WTC11 (cell line): ENCODE data around the gene PAIP2B. TPM values are rescaled to one million over a fixed set of nuclear protein-coding genes. Genes with fewer than 3 reads are reported as not detected.

ENCODE experiments used
- ATAC-seq: fragments of 200-7000 bp; cut with Tn5 transposase; 2 replicates; pipeline ENCODE4 v1.10.0; 2021; ENCODE audit warnings: mild to moderate bottlenecking, moderate library complexity
- CTCF ChIA-PET: fragments of 300-600 bp; sonication (Branson Sonifier 250); formaldehyde crosslinking; loops from one replicate; lab custom pipeline; 2021; ENCODE audit warnings: antibody characterized with exemption; lab: Charles Lee
- POLR2A ChIA-PET: fragments of 350-600 bp; sonication (Branson Sonifier 250); formaldehyde crosslinking; loops from one replicate; lab custom pipeline; 2021; ENCODE audit warnings: antibody characterized with exemption; lab: Charles Lee
- DNase-seq: peaks from one replicate; pipeline ENCODE4 v3.0.0; 2021; ENCODE audit warnings: low spot score
- H3K27ac Mint-ChIP-seq: 2 replicates; pipeline ENCODE4 v1.8.0; 2021; ENCODE audit warnings: mixed read lengths
- H3K27me3 Mint-ChIP-seq: 2 replicates; pipeline ENCODE4 v1.8.0; 2021; ENCODE audit warnings: low read depth, mild to moderate bottlenecking, moderate library complexity, mixed read lengths
- H3K36me3 Mint-ChIP-seq: 2 replicates; pipeline ENCODE4 v1.8.0; 2021; ENCODE audit warnings: mixed read lengths
- H3K4me1 Mint-ChIP-seq: 2 replicates; pipeline ENCODE4 v1.8.0; 2022; ENCODE audit warnings: mixed read lengths
- H3K4me3 Mint-ChIP-seq: 2 replicates; pipeline ENCODE4 v1.8.0; 2021; ENCODE audit warnings: mild to moderate bottlenecking, moderate library complexity, mixed read lengths
- H3K9me3 Mint-ChIP-seq: 2 replicates; pipeline ENCODE4 v1.8.0; 2021; ENCODE audit warnings: mixed read lengths
- ARID4B ChIP-seq: sonication (generic); formaldehyde crosslinking; IDR thresholded peaks from 2 replicates; pipeline ENCODE4 v1.8.0; 2023; ENCODE audit warnings: missing genetic modification reagents, mild to moderate bottlenecking, borderline replicate concordance
- ATF6 ChIP-seq: sonication (generic); formaldehyde crosslinking; IDR thresholded peaks from 2 replicates; pipeline ENCODE4 v1.8.1; 2023; ENCODE audit warnings: mild to moderate bottlenecking, missing genetic modification reagents
- CBFB ChIP-seq: sonication (generic); formaldehyde crosslinking; IDR thresholded peaks from 2 replicates; pipeline ENCODE4 v1.8.1; 2022; ENCODE audit warnings: mild to moderate bottlenecking, low read depth, missing genetic modification reagents
- CREB1 ChIP-seq: sonication (generic); formaldehyde crosslinking; IDR thresholded peaks from 2 replicates; pipeline ENCODE4 v1.8.0; 2023; ENCODE audit warnings: mild to moderate bottlenecking, missing genetic modification reagents
- E2F4 ChIP-seq: sonication (generic); formaldehyde crosslinking; IDR thresholded peaks from 2 replicates; pipeline ENCODE4 v1.8.1; 2022; ENCODE audit warnings: low read depth, mild to moderate bottlenecking, moderate library complexity, missing genetic modification reagents, borderline replicate concordance
- ELF4 ChIP-seq: sonication (generic); formaldehyde crosslinking; IDR thresholded peaks from 2 replicates; pipeline ENCODE4 v1.8.1; 2022; ENCODE audit warnings: low read depth, mild to moderate bottlenecking, moderate library complexity, missing genetic modification reagents
- EMX1 ChIP-seq: fragments of 250-450 bp; sonication (Bioruptor Pico); IDR thresholded peaks from 2 replicates; pipeline ENCODE4 v1.8.0; 2021; ENCODE audit warnings: mild to moderate bottlenecking
- IRF1 ChIP-seq: sonication (generic); formaldehyde crosslinking; IDR thresholded peaks from 2 replicates; pipeline ENCODE4 v1.8.0; 2023; ENCODE audit warnings: missing genetic modification reagents
- KAT7 ChIP-seq: sonication (generic); formaldehyde crosslinking; IDR thresholded peaks from 2 replicates; pipeline ENCODE4 v1.8.1; 2023; ENCODE audit warnings: missing genetic modification reagents, mild to moderate bottlenecking, borderline replicate concordance
- MYBL2 ChIP-seq: sonication (generic); formaldehyde crosslinking; IDR thresholded peaks from 2 replicates; pipeline ENCODE4 v1.8.1; 2023; ENCODE audit warnings: mild to moderate bottlenecking, moderate library complexity, missing genetic modification reagents
- NFE2L1 ChIP-seq: sonication (generic); formaldehyde crosslinking; IDR thresholded peaks from 2 replicates; pipeline ENCODE4 v1.8.1; 2023; ENCODE audit warnings: missing genetic modification reagents
- NFYB ChIP-seq: sonication (generic); formaldehyde crosslinking; conservative IDR thresholded peaks from 2 replicates; pipeline ENCODE4 v1.8.0; 2022; ENCODE audit warnings: low read depth, missing genetic modification reagents
- NR1H2 ChIP-seq: sonication (generic); formaldehyde crosslinking; IDR thresholded peaks from 2 replicates; pipeline ENCODE4 v1.9.0; 2021; ENCODE audit warnings: mild to moderate bottlenecking, moderate library complexity, missing genetic modification reagents
- PRRX2 ChIP-seq: fragments of 250-450 bp; sonication (Bioruptor Pico); IDR thresholded peaks from 2 replicates; pipeline ENCODE4 v1.8.0; 2021; ENCODE audit warnings: mild to moderate bottlenecking
- RORB ChIP-seq: fragments of 250-450 bp; sonication (Bioruptor Pico); IDR thresholded peaks from 2 replicates; pipeline ENCODE4 v1.9.0; 2021; ENCODE audit warnings: mild to moderate bottlenecking
- SMAD3 ChIP-seq: sonication (generic); formaldehyde crosslinking; IDR thresholded peaks from 2 replicates; pipeline ENCODE4 v1.8.0; 2022; ENCODE audit warnings: missing genetic modification reagents, mild to moderate bottlenecking, borderline replicate concordance
- SOX15 ChIP-seq: fragments of 250-450 bp; sonication (Bioruptor Pico); IDR thresholded peaks from 2 replicates; pipeline ENCODE4 v1.9.0; 2021; ENCODE audit warnings: mild to moderate bottlenecking
- SP1 ChIP-seq: sonication (generic); formaldehyde crosslinking; conservative IDR thresholded peaks from 2 replicates; pipeline ENCODE4 v1.8.1; 2022; ENCODE audit warnings: missing genetic modification reagents
- TEAD1 ChIP-seq: sonication (generic); formaldehyde crosslinking; IDR thresholded peaks from 2 replicates; pipeline ENCODE4 v1.8.0; 2022; ENCODE audit warnings: mild to moderate bottlenecking, missing genetic modification reagents
- ZNF232 ChIP-seq: sonication (generic); formaldehyde crosslinking; IDR thresholded peaks from 2 replicates; pipeline ENCODE4 v1.8.0; 2022; ENCODE audit warnings: mild to moderate bottlenecking, missing genetic modification reagents
- ZNF263 ChIP-seq: sonication (generic); formaldehyde crosslinking; IDR thresholded peaks from 2 replicates; pipeline ENCODE4 v1.8.1; 2022; ENCODE audit warnings: low read depth, mild to moderate bottlenecking, moderate library complexity, missing genetic modification reagents
- ZNF317 ChIP-seq: sonication (generic); formaldehyde crosslinking; IDR thresholded peaks from 2 replicates; pipeline ENCODE4 v1.8.1; 2023; ENCODE audit warnings: low read depth, mild to moderate bottlenecking, moderate library complexity, missing genetic modification reagents, borderline replicate concordance
- ZNF671 ChIP-seq: fragments of 250-450 bp; sonication (Bioruptor Pico); IDR thresholded peaks from 2 replicates; pipeline ENCODE4 v1.8.0; 2021; ENCODE audit warnings: mild to moderate bottlenecking
- total RNA-seq: library from RNA; stranded (reverse); gene quantifications from 3 replicates; pipeline ENCODE4 v1.2.3, GENCODE V29; 2021
- TF ChIP-seq, protein P1 (sequence below): sonication (generic); formaldehyde crosslinking; IDR thresholded peaks from 2 replicates; pipeline ENCODE4 v1.8.1; 2023; ENCODE audit warnings: mild to moderate bottlenecking, missing genetic modification reagents, moderate library complexity
- TF ChIP-seq, protein P2 (sequence below): sonication (generic); formaldehyde crosslinking; IDR thresholded peaks from 2 replicates; pipeline ENCODE4 v1.8.1; 2023; ENCODE audit warnings: mild to moderate bottlenecking, missing genetic modification reagents, moderate library complexity

The PAIP2B gene
- total RNA-seq, 1 experiment from 2014 or later, result 19.3 TPM

- no peak for ATAC-seq
- CTCF ChIA-PET, result interaction anchor here (1.0 kb wide), 1 partner anchor 124 kb away, joined by 3 read pairs; the partner anchor contains the start of gene ZNF638
- no peak for TF ChIP-seq NFE2L1 (CRISPR knock-in tag)
- TF ChIP-seq ZNF317 (CRISPR knock-in tag), result no peak
- no peak for TF ChIP-seq EMX1 (CRISPR knock-in tag)
- no peak for TF ChIP-seq TEAD1 (CRISPR knock-in tag)
- no peak for TF ChIP-seq PRRX2 (CRISPR knock-in tag)
- no peak for TF ChIP-seq SP1 (CRISPR knock-in tag)
- no peak for TF ChIP-seq ZNF232 (CRISPR knock-in tag)
- TF ChIP-seq, protein P1, sequence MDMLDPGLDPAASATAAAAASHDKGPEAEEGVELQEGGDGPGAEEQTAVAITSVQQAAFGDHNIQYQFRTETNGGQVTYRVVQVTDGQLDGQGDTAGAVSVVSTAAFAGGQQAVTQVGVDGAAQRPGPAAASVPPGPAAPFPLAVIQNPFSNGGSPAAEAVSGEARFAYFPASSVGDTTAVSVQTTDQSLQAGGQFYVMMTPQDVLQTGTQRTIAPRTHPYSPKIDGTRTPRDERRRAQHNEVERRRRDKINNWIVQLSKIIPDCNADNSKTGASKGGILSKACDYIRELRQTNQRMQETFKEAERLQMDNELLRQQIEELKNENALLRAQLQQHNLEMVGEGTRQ (CRISPR knock-in tag), result no peak
- no peak for TF ChIP-seq KAT7 (CRISPR knock-in tag)
- TF ChIP-seq ZNF263 (CRISPR knock-in tag), result no peak
- no peak for TF ChIP-seq ATF6 (CRISPR knock-in tag)
- TF ChIP-seq CREB1 (CRISPR knock-in tag), result no peak
- TF ChIP-seq, all 79 proteins: peak for 0
Observed at GRCh38 chr2:71207601-71208000, 19.3 kb downstream of the PAIP2B start.

DNA sequence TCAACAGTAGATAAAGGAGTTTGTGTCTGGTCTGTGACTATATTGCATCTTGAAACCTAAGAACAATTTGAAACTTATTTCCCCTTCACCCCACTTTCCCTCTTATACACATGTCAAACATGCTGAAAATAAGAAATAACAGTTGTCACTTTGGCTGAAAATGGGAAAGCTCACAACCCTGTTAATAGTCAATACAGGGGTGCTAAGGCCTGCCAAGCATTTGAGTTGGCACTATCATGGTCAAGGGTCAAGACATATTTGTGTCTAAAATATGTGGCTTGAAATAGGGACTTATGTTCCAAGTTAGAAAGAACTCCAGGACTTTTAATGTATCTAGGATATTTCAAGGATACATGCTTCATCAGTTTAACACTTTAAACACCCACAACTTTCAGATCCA is 20.6 kb downstream of the PAIP2B start:
- Mint-ChIP-seq H3K36me3 (peaks cover 5% of the 10 kb centered on the region; the same call in 1 of the 2 replicates), H3K9me3 (peaks cover 3% of the 10 kb centered on the region; the same call in 1 of the 2 replicates), H3K4me3 (no peak overlapping the region), H3K4me1 (peaks cover 3% of the 10 kb centered on the region; the same call in 1 of the 2 replicates), H3K27me3 (no peaks in the 10 kb centered on the region), H3K27ac (no peak overlapping the region)
- DNase-seq (no peak), ATAC-seq (no peak)
- POLR2A ChIA-PET, result no interaction called here
- no peak for TF ChIP-seq SMAD3
- no peak for TF ChIP-seq E2F4 (CRISPR knock-in tag)
- TF ChIP-seq MYBL2 (CRISPR knock-in tag), result no peak
- TF ChIP-seq ZNF671 (CRISPR knock-in tag), result no peak
- TF ChIP-seq SP1 (CRISPR knock-in tag), result no peak
- no peak for TF ChIP-seq NFYB (CRISPR knock-in tag)
- TF ChIP-seq CBFB (CRISPR knock-in tag), result no peak
- no peak for TF ChIP-seq ELF4 (CRISPR knock-in tag)
- TF ChIP-seq SOX15 (CRISPR knock-in tag), result no peak
- CTCF ChIA-PET, result no interaction called here

More at GRCh38 chr2:71207601-71208000, 19.3 kb downstream of the PAIP2B start:
- Mint-ChIP-seq H3K4me3 (no peak overlapping the region), H3K4me1 (peaks cover 3% of the 10 kb centered on the region; the same call in 1 of the 2 replicates), H3K36me3 (no peaks in the 10 kb centered on the region), H3K27ac (no peak overlapping the region), H3K27me3 (no peaks in the 10 kb centered on the region), H3K9me3 (peaks cover 3% of the 10 kb centered on the region; the same call in 1 of the 2 replicates)
- POLR2A ChIA-PET, result no interaction called here
- DNase-seq, result no peak

DNA sequence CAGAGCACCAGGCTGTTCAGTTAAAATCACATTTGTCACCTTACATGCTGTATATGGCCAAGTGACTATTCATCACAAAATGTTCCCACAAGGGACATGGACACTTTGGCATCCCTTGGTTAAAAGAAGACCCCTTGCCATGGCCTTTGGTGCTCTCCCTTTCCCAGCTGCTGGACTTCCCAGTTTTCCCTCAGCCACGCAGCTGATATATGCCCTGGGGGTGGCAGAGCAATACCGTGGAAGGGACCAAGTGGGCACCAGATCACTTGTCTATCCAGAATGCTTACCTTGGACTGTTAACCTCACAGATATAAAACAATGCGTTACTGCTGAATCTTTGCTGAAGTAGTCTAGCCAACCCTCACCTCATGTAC is 35.3 kb downstream of the PAIP2B start:
- ATAC-seq (no peak), DNase-seq (no peak)
- Mint-ChIP-seq H3K27ac (no peak overlapping the region), H3K4me1 (peaks cover 22% of the 10 kb centered on the region), H3K36me3 (peaks cover 7% of the 10 kb centered on the region), H3K9me3 (peaks cover 17% of the 10 kb centered on the region), H3K27me3 (no peaks in the 10 kb centered on the region), H3K4me3 (no peak overlapping the region)
- CTCF ChIA-PET, result interaction anchor here (1.2 kb wide), 2 partner anchors 35 to 37 kb away, joined by 4 to 8 read pairs; no protein-coding TSS in a partner anchor
- POLR2A ChIA-PET, result no interaction called here
- TF ChIP-seq IRF1 (CRISPR knock-in tag) (no peak), RORB (no peak), ARID4B (CRISPR knock-in tag) (no peak), NR1H2 (CRISPR knock-in tag) (no peak)
- TF ChIP-seq, protein P2, sequence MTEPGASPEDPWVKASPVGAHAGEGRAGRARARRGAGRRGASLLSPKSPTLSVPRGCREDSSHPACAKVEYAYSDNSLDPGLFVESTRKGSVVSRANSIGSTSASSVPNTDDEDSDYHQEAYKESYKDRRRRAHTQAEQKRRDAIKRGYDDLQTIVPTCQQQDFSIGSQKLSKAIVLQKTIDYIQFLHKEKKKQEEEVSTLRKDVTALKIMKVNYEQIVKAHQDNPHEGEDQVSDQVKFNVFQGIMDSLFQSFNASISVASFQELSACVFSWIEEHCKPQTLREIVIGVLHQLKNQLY (CRISPR knock-in tag), result no peak
